Activated T-helper 1 cell treated with anti-CD3 and anti-CD28 coated beads, Interleukin-2, amount 50 U/mL, for 16 hours (primary cell): ENCODE data around the gene SMPDL3A.
"Not testable (repeated sequence)": the region's sequence is repeated elsewhere in the genome, so short reads cannot be mapped to it uniquely, and the experiment has no call there.

Source experiments
- DNase-seq, 2 donors: peaks; one replicate each; pipeline ENCODE4 v3.0.0-alpha.2; 2020; ENCODE audit warnings: low read depth in 1 of 2, low spot score in 1 of 2

Gene SMPDL3A

GRCh38 chr6:122789182-122790027 lies at the start of gene SMPDL3A:
Gene SMPDL3A, plus strand, starts transcription at chr6:122789258. Its CDS starts 89 bp downstream, at chr6:122789347.
- DNase-seq = no peak

- no peak for DNase-seq
Measured at GRCh38 chr6:122740091-122740490, 49.0 kb upstream of the SMPDL3A start.

GRCh38 chr6:122740936-122741335 lies 48.1 kb upstream of the SMPDL3A start:
- DNase-seq = no peak

DNA sequence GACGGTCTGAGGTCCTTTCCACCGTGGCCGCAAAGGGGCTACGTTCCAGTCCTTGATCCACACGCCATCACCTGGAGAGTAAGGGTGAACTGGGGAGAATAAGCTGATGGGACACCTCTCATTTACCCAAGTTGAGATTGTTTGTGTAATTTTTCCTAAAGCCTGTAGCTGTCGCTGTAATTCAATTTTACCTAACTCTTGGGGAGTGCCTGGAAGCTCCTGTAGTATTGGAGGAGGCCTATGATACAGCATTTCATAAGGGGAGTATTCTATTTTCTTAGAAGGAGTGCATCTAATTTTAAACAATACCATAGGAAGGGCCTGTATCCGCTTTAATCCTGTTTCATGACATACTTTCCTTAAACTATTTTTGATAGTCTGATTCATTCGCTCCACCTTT lies 44.8 kb upstream of the SMPDL3A start:
- DNase-seq = not testable (repeated sequence)

DNA sequence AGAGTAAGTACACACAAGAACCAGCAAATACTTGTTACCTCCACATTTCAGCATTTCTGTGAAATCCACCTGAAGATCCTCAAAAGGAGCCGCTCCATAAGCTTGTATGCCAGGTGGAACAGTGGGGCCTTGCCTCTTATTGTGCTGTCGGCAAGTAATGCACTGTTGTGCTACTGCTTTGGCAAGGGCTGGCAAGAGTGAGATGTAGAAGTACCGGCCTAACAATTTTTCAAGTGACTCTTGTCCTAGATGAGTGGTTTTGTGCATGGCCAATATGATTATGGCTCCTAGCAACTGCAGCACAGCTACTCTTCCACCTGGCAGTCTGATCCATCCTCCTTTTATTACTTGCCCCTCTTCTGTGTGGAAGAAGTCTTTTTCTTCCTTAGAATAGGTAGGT lies 44.2 kb upstream of the SMPDL3A start:
- DNase-seq = not testable (repeated sequence)

GRCh38 chr6:122746688-122747087 lies 42.4 kb upstream of the SMPDL3A start:
- DNase-seq = no peak

- no peak for DNase-seq
Measured at GRCh38 chr6:122747573-122747972, 41.5 kb upstream of the SMPDL3A start.

GRCh38 chr6:122748945-122749344 lies 40.1 kb upstream of the SMPDL3A start:
- DNase-seq = not testable (repeated sequence)

- DNase-seq = no peak
Measured at GRCh38 chr6:122749451-122750050, 39.5 kb upstream of the SMPDL3A start.

GRCh38 chr6:122751326-122751725 lies 37.7 kb upstream of the SMPDL3A start:
- DNase-seq = no peak

- no peak for DNase-seq
Measured at GRCh38 chr6:122752459-122752858, 36.6 kb upstream of the SMPDL3A start.

DNA sequence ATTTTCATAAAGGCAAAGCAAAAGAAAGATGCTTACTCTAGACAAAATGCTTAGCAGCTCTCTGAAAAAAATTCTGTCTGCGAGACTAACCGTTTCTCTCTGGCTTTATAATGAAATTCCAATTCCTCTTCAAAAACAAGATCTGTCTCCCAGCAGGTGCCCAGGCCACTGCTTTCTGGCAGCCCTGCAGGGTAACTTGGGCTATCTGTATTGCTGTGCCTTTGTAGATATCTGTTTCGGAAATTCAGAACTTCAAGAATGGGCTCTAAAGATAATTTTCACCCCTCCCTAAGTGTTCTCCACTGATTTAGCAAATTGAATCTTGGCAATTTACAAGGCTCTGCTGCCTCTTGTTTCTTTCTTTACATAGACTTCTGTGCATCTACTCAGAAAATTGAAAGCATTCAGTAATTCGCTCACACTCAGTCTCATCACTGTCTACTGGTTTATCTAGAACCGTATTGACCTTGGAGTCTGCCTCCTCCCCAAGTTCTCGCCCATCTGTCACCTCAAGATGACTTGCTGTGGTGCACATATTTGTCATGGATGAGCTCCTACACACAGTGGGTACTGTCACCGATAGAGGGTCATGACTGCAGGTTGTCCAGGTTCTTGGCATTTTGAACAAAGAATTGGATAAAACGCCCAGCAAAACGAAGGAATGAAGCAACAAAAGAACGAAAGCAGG lies 35.9 kb upstream of the SMPDL3A start:
- no peak for DNase-seq

DNA sequence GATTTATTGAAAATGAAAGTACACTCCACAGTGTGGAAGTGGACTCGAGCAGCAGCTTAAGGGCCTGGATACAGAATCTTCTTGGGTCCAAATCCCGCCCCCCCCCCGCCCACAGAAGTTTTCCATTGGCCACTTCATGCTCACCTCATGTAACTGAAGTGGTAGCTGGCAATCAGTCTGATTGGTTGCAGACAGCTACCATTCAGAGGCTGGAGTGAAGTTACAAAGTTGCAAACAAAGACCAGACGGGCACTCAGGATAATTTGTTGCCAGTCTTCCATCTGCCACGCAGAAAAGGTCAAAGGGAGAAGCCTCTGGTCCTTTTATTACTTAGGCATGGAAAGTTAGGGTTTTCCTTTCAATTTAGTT lies 35.4 kb upstream of the SMPDL3A start:
- no peak for DNase-seq

- DNase-seq = no peak
Measured at GRCh38 chr6:122754191-122754731, 34.8 kb upstream of the SMPDL3A start.

GRCh38 chr6:122755901-122756300 lies 33.2 kb upstream of the SMPDL3A start:
- no peak for DNase-seq

DNA sequence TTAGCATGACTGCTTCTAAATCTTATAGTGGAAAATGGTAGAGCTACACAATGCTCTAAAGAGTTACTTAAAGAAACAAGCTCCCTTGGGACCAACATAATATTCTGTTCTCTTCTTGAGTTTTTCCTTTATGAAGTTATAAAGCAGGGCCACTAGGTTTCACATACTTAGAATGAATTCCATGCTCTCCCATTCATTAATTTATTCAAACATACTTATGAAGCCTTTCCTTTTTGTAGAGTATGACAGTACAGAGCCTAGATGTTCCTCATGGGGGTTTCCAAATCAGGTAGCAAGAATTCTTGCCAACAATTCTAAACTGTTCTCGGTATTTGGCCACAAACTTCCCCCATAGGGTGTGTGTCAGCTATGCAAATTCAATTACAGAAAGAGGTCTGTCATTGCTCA lies 30.1 kb upstream of the SMPDL3A start:
- no peak for DNase-seq

DNA sequence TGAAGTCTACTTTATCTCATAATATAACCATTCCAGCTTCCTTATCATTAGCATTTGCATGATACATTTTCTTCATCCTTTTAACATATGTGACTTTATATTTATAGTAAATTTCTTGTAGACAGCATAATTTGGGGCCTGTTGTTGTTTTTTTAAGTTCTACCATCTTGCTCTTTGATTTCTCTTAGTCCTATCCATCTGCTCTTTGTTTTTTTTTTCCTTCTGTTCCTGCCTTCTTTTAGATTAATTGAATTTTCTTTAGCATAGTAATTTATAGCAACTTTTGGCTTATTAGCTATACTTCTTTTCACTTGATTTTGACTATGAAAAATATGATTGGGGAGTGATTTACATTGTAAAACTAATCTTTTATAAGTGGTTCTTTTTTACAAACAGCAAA lies 28.7 kb upstream of the SMPDL3A start:
- DNase-seq = no peak

DNA sequence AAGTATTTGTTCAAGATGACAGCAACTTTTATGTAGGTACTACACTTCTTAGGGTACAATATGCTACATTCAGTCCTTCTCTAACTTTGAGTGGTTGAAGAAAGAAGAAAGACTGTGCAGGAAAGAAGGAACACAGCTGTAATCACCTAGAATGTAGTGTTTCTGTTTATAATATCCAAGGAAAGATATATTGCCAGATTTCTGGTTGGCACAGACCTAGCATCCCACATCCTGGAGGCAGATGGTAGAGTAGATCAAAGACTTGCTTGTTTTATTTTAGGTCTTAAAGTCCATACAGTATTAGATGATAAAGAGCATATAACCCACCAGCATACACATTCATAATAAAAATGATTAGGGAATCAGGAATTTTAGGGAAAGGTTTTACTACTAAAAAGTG lies 22.8 kb upstream of the SMPDL3A start:
- no peak for DNase-seq

DNA sequence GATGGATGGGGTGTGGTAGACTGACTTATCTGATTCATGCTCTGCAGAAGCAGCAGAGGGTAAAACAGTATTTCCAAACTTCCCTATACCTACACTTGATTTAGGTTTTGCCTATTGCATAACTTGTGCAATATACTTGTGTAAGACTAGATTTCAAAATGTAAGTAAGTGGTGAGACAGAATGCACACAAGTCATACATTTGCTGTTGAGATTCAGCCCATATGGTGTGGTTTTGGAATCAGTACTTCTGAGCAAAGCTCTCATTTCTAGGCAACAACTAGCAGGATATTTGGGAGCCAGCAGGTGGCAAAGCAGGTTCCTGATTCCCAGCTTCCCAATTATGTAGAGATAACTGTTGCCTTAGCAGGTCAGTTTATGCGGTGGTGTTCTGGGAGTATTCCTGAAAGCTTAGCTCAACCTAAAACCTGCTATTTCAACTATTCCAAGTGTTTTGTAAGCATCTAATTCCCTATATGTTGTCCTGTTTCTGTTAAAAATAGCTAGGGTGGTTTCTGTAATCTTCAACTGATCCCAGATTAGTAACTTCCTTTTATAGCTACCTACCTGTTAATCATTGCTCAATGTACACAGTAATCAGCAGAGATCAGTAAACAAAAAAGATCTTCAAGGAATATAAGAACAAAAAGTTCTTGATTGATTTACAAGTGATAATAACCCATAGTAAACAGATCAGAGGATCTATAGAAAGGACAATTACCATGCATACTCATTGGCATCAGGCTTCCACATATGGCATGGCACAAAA lies 18.0 kb upstream of the SMPDL3A start:
- DNase-seq = no peak

DNA sequence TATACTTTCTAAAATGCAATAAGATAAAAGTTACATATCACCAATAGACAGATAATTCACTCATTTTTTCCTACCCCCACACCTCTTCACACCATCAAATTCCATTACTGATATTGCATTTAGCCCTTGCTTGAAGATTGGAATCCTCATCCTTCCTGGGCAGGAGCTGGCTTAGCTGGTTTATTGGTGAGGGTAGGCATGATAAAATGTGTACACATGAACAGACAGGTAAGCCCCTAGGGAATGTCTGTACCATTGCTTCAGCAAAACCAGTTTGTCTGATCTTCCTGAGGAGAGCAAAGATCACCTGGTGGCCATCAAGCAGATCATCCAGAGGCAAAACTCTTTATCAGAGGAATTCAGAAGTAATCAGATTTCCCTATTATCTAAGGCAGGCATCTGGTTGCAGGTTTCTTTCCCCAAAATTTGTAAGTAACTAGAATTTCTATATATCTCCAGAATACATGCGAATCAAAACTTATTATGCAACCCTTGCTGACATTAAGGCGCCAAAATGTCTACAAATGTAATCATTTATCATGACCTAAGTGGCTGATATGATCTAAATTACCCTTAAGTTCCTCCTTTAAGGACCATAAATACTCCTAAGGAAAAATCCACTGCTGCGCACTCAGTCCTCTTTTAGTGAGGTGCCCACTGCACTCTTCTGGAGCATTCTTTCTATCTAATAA lies 16.2 kb upstream of the SMPDL3A start:
- DNase-seq = no peak

GRCh38 chr6:122775975-122776374 lies 13.1 kb upstream of the SMPDL3A start:
- DNase-seq = no peak
